HL-60/S4 treated with retinoic acid at 250 ng/mL for 4 days and 3 days (cell line): ENCODE results near the gene EEIG2.

Experiments used
- in situ Hi-C: fragments of 300-500 bp; cut with MboI; formaldehyde crosslinking; loops from 2 replicates; pipeline ENCODE4 v1.7.0; 2022; ENCODE audit warnings: low sequenced_read_pairs

EEIG2 gene

GRCh38 chr1:108574008-108574407 lies 14.1 kb downstream of the EEIG2 start:
- in situ Hi-C loops: no loop called here

DNA sequence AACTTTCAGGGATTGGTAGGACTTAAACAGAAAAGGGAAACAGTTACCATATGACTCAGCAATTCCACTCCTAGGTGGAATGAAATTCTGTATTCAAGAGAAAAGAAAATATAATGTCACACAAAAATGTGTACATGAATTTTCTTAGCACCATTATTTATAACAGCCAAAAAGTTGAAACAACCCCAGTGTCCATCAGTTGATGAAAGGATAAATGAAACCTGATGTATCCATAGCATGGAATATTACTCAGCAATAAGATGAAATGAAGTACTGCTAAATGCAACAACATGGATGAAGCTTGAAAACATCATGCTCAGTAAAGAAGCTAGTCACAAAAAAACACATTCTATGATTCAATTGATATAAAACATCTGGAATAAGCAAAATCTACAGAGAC lies 15.5 kb downstream of the EEIG2 start:
- in situ Hi-C loops: no loop called here

GRCh38 chr1:108583757-108584427 lies 24.0 kb downstream of the EEIG2 start:
- in situ Hi-C loops: no loop called here

GRCh38 chr1:108584428-108584856 lies 24.5 kb downstream of the EEIG2 start:
- in situ Hi-C loops: no loop called here

DNA sequence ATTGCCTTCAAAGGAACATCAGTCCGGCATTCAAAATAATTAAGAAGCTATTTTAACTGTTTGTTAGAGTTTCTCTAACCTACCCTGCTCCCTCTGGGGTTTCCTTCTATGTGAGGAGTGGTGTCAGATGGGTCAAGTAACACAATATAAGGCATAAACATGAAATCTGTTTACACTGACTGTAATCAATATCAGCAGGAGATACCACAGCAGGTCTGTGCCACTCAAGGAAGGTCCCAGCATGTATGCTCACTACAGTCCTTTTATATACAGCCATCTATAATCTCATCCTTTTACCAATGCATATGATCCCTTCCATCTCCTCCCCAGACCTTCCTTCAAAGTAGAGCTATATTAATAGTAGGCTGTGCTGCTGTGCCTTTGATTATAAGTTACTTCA lies 25.4 kb downstream of the EEIG2 start:
- in situ Hi-C loops: no loop called here

- in situ Hi-C loops: no loop called here
Observed at GRCh38 chr1:108590441-108590840, 30.5 kb downstream of the EEIG2 start.

- in situ Hi-C loops: no loop called here
Observed at GRCh38 chr1:108590957-108591356, 31.1 kb downstream of the EEIG2 start.

DNA sequence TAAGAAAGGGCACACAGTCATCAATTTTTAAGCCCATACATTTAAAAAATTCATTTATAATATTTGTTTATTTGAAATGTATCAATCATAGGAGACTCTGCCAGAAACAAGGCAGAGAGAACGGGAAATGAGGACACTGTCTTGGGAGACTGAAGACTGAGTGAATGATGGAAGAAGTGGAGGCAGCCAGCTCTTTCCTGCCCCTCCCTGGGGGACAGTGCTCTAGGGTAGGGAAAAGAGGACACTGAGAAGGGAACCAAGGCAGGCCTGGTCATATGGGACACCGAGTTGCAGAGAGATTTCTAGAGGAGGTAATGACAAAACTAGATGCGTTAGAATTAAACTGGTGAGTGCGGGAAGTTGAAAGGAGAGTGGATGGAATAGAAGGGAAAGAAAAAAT lies 31.6 kb downstream of the EEIG2 start:
- in situ Hi-C loops: no loop called here

DNA sequence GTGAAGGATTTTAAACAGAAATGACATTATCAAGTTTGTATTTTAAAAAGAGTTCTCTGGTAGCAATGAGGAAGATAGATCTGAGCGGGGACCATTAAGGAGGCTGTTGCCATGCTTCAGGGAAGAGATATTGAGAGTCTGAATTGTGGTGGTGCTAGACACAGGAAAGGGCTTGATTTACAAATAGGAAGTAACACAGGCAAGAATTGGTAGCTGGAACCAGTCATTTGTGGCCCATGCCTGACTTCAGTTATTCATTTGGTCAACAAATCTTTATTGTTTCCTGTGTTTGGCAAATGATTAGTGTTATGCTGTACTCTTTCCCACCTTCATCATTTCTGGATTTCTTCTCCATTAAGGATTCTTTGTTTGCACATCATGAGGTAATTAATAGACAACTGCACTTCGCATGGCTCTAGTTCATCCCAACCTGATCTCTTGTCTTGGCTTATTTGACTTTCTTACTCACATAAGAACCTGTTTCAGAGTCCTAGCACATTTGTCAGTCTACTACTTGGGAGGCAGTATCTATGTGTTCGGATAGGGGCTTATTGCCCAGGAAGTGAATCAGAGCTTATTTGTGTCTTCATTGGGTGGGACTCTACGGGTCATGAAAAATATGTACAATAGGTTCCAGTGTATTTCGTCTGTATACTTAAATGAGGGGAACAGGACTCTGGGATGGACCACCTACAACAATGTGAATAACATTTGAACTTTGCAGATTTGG lies 32.3 kb downstream of the EEIG2 start:
- in situ Hi-C loops: no loop called here

DNA sequence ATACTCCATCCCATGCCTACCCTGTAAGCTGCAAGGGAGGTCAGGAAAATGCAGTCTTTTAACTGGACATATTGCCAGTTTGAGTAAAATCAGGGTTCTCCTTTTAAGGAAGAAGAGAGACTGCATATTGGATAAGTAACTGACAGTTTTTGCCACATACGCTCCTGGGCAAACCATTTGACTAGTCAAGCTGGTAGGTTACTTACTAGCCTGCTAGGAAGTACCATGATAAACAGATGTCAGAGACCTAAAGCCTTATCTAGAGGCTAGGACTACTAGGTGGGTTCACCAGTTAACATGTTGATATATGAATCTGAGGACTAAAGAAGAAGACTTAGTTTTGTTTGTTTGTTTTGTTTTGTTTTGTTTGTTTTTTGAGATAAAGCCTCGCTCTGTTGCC lies 33.5 kb downstream of the EEIG2 start:
- in situ Hi-C loops: no loop called here

- in situ Hi-C loops: no loop called here
Observed at GRCh38 chr1:108595507-108595906, 35.6 kb downstream of the EEIG2 start.

DNA sequence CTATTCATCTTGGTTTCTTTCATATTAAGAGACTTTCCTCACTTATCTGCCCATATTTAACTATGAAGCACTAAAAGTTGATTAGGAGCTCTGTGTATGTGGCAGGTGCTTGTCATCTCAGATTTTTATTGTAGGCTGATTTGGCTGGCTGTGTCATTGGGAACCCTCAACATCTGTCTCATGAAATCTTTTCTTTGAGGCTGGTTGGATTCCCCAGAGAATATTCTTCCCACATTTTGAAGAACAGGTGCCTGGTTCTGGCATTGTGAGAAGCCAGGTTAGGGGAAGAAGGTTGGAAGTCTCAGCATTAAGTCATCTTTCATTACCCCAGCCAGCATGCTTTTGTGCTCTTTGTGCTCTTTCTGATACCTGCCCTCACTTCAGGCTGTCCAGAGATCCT lies 37.1 kb downstream of the EEIG2 start:
- in situ Hi-C loops: no loop called here

GRCh38 chr1:108598340-108598739 lies 38.4 kb downstream of the EEIG2 start:
- in situ Hi-C loops: no loop called here

DNA sequence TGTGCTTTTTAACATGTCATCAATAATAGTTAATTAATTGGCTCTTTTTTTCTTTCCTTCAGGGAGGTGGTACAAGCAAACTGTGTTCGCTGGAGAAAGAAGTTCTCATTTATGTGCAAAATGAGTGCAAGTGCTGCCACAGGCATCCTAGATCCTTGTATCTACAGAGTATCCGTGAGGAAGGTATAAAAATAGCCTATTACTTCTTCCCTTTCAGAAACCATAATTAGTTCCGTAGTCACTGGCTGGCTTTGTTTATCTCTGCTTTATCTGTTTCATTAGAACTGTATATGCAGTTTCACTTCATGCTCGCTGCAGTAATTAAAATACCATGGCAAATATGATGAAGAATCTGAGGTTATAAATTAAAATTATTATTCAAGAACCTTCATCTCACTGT lies 40.6 kb downstream of the EEIG2 start:
- in situ Hi-C loops: no loop called here

GRCh38 chr1:108601708-108602410 lies 42.0 kb downstream of the EEIG2 start:
- in situ Hi-C loops: no loop called here

DNA sequence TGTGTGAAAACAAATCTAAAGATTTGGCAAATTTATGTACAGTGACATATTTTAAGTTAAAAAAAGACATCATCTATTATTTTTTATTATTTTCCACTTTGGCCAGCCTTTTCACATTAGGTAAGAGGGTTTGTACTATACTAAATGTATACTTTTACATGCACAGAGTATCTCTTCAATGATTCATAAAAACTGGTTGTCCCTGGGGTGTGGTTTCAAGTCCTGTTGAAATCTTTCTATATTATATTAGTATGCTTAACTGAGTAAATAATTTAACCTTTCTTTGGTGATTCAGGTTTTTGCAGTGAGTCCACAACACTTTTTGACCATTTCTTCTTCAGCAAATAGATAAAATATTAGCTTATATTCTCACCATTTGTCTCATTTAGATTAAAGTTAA lies 45.7 kb downstream of the EEIG2 start:
- in situ Hi-C loops: no loop called here

DNA sequence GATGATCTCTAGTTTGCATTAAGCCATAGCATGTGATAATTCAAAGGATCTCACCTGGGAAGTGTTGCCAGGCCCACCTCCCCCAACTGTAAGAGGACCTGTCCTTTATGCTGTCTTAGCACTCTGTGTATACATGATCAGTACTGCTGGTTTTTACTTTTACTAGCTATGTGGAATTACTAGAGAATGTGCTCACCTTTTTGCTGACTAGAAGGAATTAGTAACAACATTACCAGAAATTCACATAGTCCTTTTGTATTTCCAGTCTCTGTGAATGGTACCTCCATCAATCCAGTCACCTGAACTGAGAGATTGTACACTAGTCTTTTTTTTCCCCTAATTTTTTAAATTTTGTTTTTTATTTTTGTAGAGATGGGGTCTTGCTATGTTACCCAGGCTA lies 46.6 kb downstream of the EEIG2 start:
- in situ Hi-C loops: no loop called here

GRCh38 chr1:108609483-108610049 lies 49.7 kb downstream of the EEIG2 start:
- in situ Hi-C loops: no loop called here
